CD14-positive monocyte (primary cell): ENCODE measurements around the gene ANKRD27. TPM values are rescaled to one million over a fixed set of nuclear protein-coding genes. Genes with fewer than 3 reads are reported as not detected.
A peak's percentile ranks its signal among the peaks of the same experiment; 100 is the strongest.

ENCODE experiments used
- DNase-seq, 3 donors: peaks; one replicate each; pipeline ENCODE4 v3.0.0-alpha.2; 2011 to 2022
- H2AFZ ChIP-seq: 2 replicates; pipeline ENCODE4 v1.6.0; 2012; ENCODE audit warnings: mild to moderate bottlenecking, low read depth, low read length, inconsistent platforms; ENCODE audit not compliant: insufficient read depth, poor library complexity, severe bottlenecking
- H3K27ac ChIP-seq, 2 donors: 1 replicate in 1 of 2; 2 replicates in 1 of 2; pipeline ENCODE4 v1.5.1; 2012 to 2013; ENCODE audit warnings: low read length in 2 of 2, control low read depth in 1 of 2, inconsistent platforms in 1 of 2, low read depth in 1 of 2, mild to moderate bottlenecking in 1 of 2
- H3K27me3 ChIP-seq, 2 donors: one replicate each; pipeline versions ENCODE4 v1.6.0 to v1.6.1; 2011 to 2013; ENCODE audit warnings: low read length in 2 of 2; ENCODE audit not compliant: control insufficient read depth in 2 of 2, insufficient read depth in 2 of 2
- H3K36me3 ChIP-seq, 2 donors: replicated peaks in 1 of 2; 1 replicate in 1 of 2; 2 replicates in 1 of 2; pipeline versions ENCODE4 v1.5.1 to v1.6.1; 2012 to 2013; ENCODE audit warnings: low read length in 2 of 2, control low read depth in 1 of 2, inconsistent platforms in 1 of 2, mild to moderate bottlenecking in 1 of 2; ENCODE audit not compliant: insufficient read depth in 2 of 2, control insufficient read depth in 1 of 2
- H3K4me1 ChIP-seq, 2 donors: 1 replicate in 1 of 2; 2 replicates in 1 of 2; pipeline versions ENCODE4 v1.5.1 to v1.6.1; 2012 to 2013; ENCODE audit warnings: low read length in 2 of 2, control low read depth in 1 of 2, inconsistent platforms in 1 of 2, mild to moderate bottlenecking in 1 of 2, moderate library complexity in 1 of 2; ENCODE audit not compliant: insufficient read depth in 2 of 2, control insufficient read depth in 1 of 2
- H3K4me2 ChIP-seq: replicated peaks from 2 replicates; pipeline ENCODE3; 2012; ENCODE audit warnings: low read length, moderate library complexity, mild to moderate bottlenecking; ENCODE audit not compliant: poor library complexity, severe bottlenecking; ENCODE audit errors: extremely low read depth
- H3K4me3 ChIP-seq, 3 experiments: fragments of 200-600 bp in 1 of 3; sonication (generic) in 1 of 3; replicated peaks in 1 of 3; 1 replicate in 2 of 3; 2 replicates in 1 of 3; pipeline ENCODE4 v1.5.1; 2011 to 2013; ENCODE audit warnings: low read length in 3 of 3, mild to moderate bottlenecking in 3 of 3, control low read depth in 2 of 3, low read depth in 2 of 3, inconsistent platforms in 1 of 3, moderate library complexity in 1 of 3
- H3K79me2 ChIP-seq: 2 replicates; pipeline ENCODE4 v1.6.0; 2012; ENCODE audit warnings: mild to moderate bottlenecking, control low read depth, inconsistent platforms, low read length, moderate library complexity; ENCODE audit not compliant: insufficient read depth
- H3K9ac ChIP-seq: 2 replicates; pipeline ENCODE4 v1.6.0; 2017; ENCODE audit warnings: low read length, mild to moderate bottlenecking; ENCODE audit not compliant: insufficient read depth, poor library complexity, severe bottlenecking
- H3K9me3 ChIP-seq, 2 donors: replicated peaks in 1 of 2; 1 replicate in 1 of 2; 2 replicates in 1 of 2; pipeline versions ENCODE4 v1.5.1 to v1.6.1; 2012 to 2013; ENCODE audit warnings: low read length in 2 of 2, control low read depth in 1 of 2; ENCODE audit not compliant: control insufficient read depth in 1 of 2, insufficient read depth in 1 of 2
- H4K20me1 ChIP-seq: 2 replicates; pipeline ENCODE4 v1.6.0; 2012; ENCODE audit warnings: mild to moderate bottlenecking, low read length, control low read depth, moderate library complexity; ENCODE audit not compliant: insufficient read depth
- H3K27ac Mint-ChIP-seq, 7 donors: one replicate each; pipeline ENCODE4 v1.8.0; 2020; ENCODE audit warnings: mild to moderate bottlenecking in 7 of 7, mixed read lengths in 7 of 7, moderate library complexity in 6 of 7, inconsistent platforms in 2 of 7
- H3K27me3 Mint-ChIP-seq, 3 donors: one replicate each; pipeline ENCODE4 v1.8.0; 2021 to 2022; ENCODE audit warnings: low read depth in 3 of 3, mild to moderate bottlenecking in 3 of 3, mixed read lengths in 3 of 3, moderate library complexity in 3 of 3, inconsistent platforms in 1 of 3
- H3K36me3 Mint-ChIP-seq, 2 donors: one replicate each; pipeline ENCODE4 v1.8.0; 2020; ENCODE audit warnings: mixed read lengths in 2 of 2, inconsistent platforms in 1 of 2, mild to moderate bottlenecking in 1 of 2
- H3K4me1 Mint-ChIP-seq: one replicate; pipeline ENCODE4 v1.8.0; 2020; ENCODE audit warnings: mild to moderate bottlenecking, mixed read lengths
- H3K4me3 Mint-ChIP-seq, 2 donors: one replicate each; pipeline ENCODE4 v1.8.0; 2020; ENCODE audit warnings: mild to moderate bottlenecking in 2 of 2, mixed read lengths in 2 of 2, moderate library complexity in 1 of 2
- H3K9me3 Mint-ChIP-seq, 7 donors: one replicate each; pipeline ENCODE4 v1.8.0; 2020 to 2022; ENCODE audit warnings: mixed read lengths in 7 of 7, mild to moderate bottlenecking in 6 of 7, moderate library complexity in 6 of 7, inconsistent platforms in 2 of 7
- CTCF ChIP-seq: fragments of 200-600 bp; IDR thresholded peaks from one replicate; pipeline ENCODE4 v1.8.0; 2022; ENCODE audit warnings: antibody characterized with exemption, mild to moderate bottlenecking
- WGBS: methylation state at CpG from one replicate; pipeline ENCODE4 v1.1.5; 2013; ENCODE audit warnings: missing lambda C conversion rate; ENCODE audit not compliant: insufficient coverage; 5-methylcytosine and 5-hydroxymethylcytosine counted together
- intact Hi-C, 2 donors: fragments of 100-400 bp; cut with micrococcal nuclease; formaldehyde crosslinking; loops; one replicate each; pipeline versions ENCODE4 v1.15.0 to v1.15.1; 2023
- polyA plus RNA-seq, 3 donors: library from polyadenylated mRNA; depleted of rRNA in 1 of 3; unstranded in 2 of 3; stranded (reverse) in 1 of 3; fragments of 300-500 nt in 2 of 3; fragments of >200 nt in 1 of 3; fragmentation: Illumina TruSeq in 2 of 3; gene quantifications; 1 replicate in 2 of 3; 2 replicates in 1 of 3; pipeline ENCODE4 v1.2.3, GENCODE V29; 2012 to 2021

ANKRD27 gene
- polyA plus RNA-seq, 3 donors, result 8.7 to 17.5 (median 14.5) TPM

- Mint-ChIP-seq H3K36me3 (no peaks in the 10 kb centered on the region), H3K27me3 (peaks cover 25 to 48% (median 46%) of the 10 kb centered on the region in 3 donors), H3K9me3 (peaks cover 2 to 14% (median 5%) of the 10 kb centered on the region in 7 donors), H3K4me3 (peak overlapping the region in 1 of 2 donors; percentile 26), H3K4me1 (peaks cover 3% of the 10 kb centered on the region), H3K27ac (no peak overlapping the region)
- Histone ChIP-seq H3K27ac (no peak overlapping the region), H3K36me3 (no peaks in the 10 kb centered on the region), H3K4me2 (no peak overlapping the region), H3K9me3 (no peaks in the 10 kb centered on the region), H3K4me1 (no peaks in the 10 kb centered on the region), H3K27me3 (peaks cover 4% of the 10 kb centered on the region in 2 donors), H4K20me1 (no peaks in the 10 kb centered on the region), H3K4me3 (no peak overlapping the region), H2AFZ (no peak overlapping the region), H3K79me2 (no peaks in the 10 kb centered on the region), H3K9ac (no peak overlapping the region)
- 29% methylated on average over 13 of the region's 15 CpGs for WGBS
- DNase-seq, result peak; percentile 7 to 25 (median 20)
- intact Hi-C loops, result no loop called here
- peak; percentile 45 for TF ChIP-seq CTCF
Measured at GRCh38 chr19:32570081-32570785, 104.7 kb downstream of the ANKRD27 start.

GRCh38 chr19:32567486-32567885 is 107.5 kb downstream of the ANKRD27 start:
- Mint-ChIP-seq H3K27me3 (peaks cover 19 to 43% (median 39%) of the 10 kb centered on the region in 3 donors), H3K36me3 (no peaks in the 10 kb centered on the region), H3K4me3 (no peak overlapping the region), H3K4me1 (peaks cover 3% of the 10 kb centered on the region), H3K9me3 (peaks cover 0 to 6% (median 3%) of the 10 kb centered on the region in 7 donors), H3K27ac (no peak overlapping the region)
- Histone ChIP-seq H3K36me3 (no peaks in the 10 kb centered on the region), H4K20me1 (no peaks in the 10 kb centered on the region), H2AFZ (no peak overlapping the region), H3K27ac (no peak overlapping the region), H3K9me3 (no peaks in the 10 kb centered on the region), H3K4me3 (no peak overlapping the region), H3K9ac (no peak overlapping the region), H3K4me2 (no peak overlapping the region), H3K27me3 (peaks cover 2 to 4% of the 10 kb centered on the region in 2 donors), H3K79me2 (no peaks in the 10 kb centered on the region), H3K4me1 (no peaks in the 10 kb centered on the region)
- no peak for DNase-seq
- intact Hi-C loops, result loop anchor here in 1 of 2 donors (5.0 kb wide), 1 partner anchor 230 kb away; no protein-coding TSS in a partner anchor
- 96% methylated on average over 6 of the region's 9 CpGs for WGBS
- TF ChIP-seq CTCF, result no peak
